Measurements from ENCODE around the gene COL17A1. TPM values are rescaled to one million over a fixed set of nuclear protein-coding genes. Genes with fewer than 3 reads are reported as not detected.

Gene COL17A1
- total RNA-seq, 1 experiment from 2014 or later: 1.2 TPM

GRCh38 chr10:104054430-104054829, 31.2 kb downstream of the COL17A1 start:
- Histone ChIP-seq H3K36me3 (ENCODE audit: low read depth, low read length) (no peaks in the 10 kb centered on the region), H3K4me3 (ENCODE audit: low read length) (no peak overlapping the region), H3K27ac (ENCODE audit: low read length) (peak overlapping the region; percentile 48), H3K9me3 (ENCODE audit: low read length) (no peaks in the 10 kb centered on the region), H3K27me3 (ENCODE audit: low read length) (no peaks in the 10 kb centered on the region), H4K20me1 (ENCODE audit: low read length) (no peaks in the 10 kb centered on the region), H3K4me1 (ENCODE audit: insufficient read depth, low read length) (peaks cover 29% of the 10 kb centered on the region), H3K4me2 (ENCODE audit: low read length) (no peak overlapping the region; the same call in 1 of the 2 replicates), H3K79me2 (ENCODE audit: low read length) (no peaks in the 10 kb centered on the region), H3K9ac (ENCODE audit: low read length) (no peak overlapping the region), H3K9me2 (replicated peaks; ENCODE audit: low read length) (no peaks in the 10 kb centered on the region), H3F3A (ENCODE audit: low read length, unreplicated experiment) (no peaks in the 10 kb centered on the region), H2AFZ (ENCODE audit: low read length) (no peak overlapping the region)
- POLR2A ChIA-PET (ENCODE audit: unreplicated experiment): no interaction called here
- no peak for ATAC-seq
- no peak for TF ChIP-seq EZH2 (IDR thresholded peaks at IDR 0.05; ENCODE audit: low read length, unreplicated experiment)
- no peak for TF ChIP-seq CTCF (conservative IDR thresholded peaks at IDR 0.05; ENCODE audit: low read depth, low read length)
- no peak for TF ChIP-seq EZH2phosphoT487 (IDR thresholded peaks at IDR 0.05; ENCODE audit: borderline replicate concordance, low read length)
- CTCF ChIA-PET: no interaction called here
- BruUV-seq (replicated peaks): no TSS peak
- peak; percentile 58 for DNase-seq
- intact Hi-C loops (cut with micrococcal nuclease): no loop called here

GRCh38 chr10:104053201-104053600, 32.5 kb downstream of the COL17A1 start:
- ChIA-PET CTCF (no interaction called here), POLR2A (ENCODE audit: unreplicated experiment) (no interaction called here)
- H3K27ac ChIP-seq (ENCODE audit: low read length): no peak overlapping the region
- no peaks in the 10 kb centered on the region for H3K9me3 ChIP-seq (ENCODE audit: low read length)
- no peaks in the 10 kb centered on the region for H3K27me3 ChIP-seq (ENCODE audit: low read length)
- H3K79me2 ChIP-seq (ENCODE audit: low read length): no peaks in the 10 kb centered on the region
- intact Hi-C loops (cut with micrococcal nuclease): no loop called here
- no peak overlapping the region for H2AFZ ChIP-seq (ENCODE audit: low read length)
- BruUV-seq (replicated peaks): no TSS peak
- no peak for DNase-seq
- ATAC-seq: no peak
- H4K20me1 ChIP-seq (ENCODE audit: low read length): no peaks in the 10 kb centered on the region
- H3K9me2 ChIP-seq (replicated peaks; ENCODE audit: low read length): no peaks in the 10 kb centered on the region
- H3K4me3 ChIP-seq (ENCODE audit: low read length): no peak overlapping the region
- H3K36me3 ChIP-seq (ENCODE audit: low read depth, low read length): no peaks in the 10 kb centered on the region
- H3K9ac ChIP-seq (ENCODE audit: low read length): no peak overlapping the region
- H3K4me2 ChIP-seq (ENCODE audit: low read length): no peak overlapping the region
- no peak for TF ChIP-seq EZH2phosphoT487 (IDR thresholded peaks at IDR 0.05; ENCODE audit: borderline replicate concordance, low read length)
- no peak for TF ChIP-seq CTCF (conservative IDR thresholded peaks at IDR 0.05; ENCODE audit: low read depth, low read length)
- no peak for TF ChIP-seq EZH2 (IDR thresholded peaks at IDR 0.05; ENCODE audit: low read length, unreplicated experiment)
- no peaks in the 10 kb centered on the region for H3F3A ChIP-seq (ENCODE audit: low read length, unreplicated experiment)
- peaks cover 38% of the 10 kb centered on the region for H3K4me1 ChIP-seq (ENCODE audit: insufficient read depth, low read length)

DNA sequence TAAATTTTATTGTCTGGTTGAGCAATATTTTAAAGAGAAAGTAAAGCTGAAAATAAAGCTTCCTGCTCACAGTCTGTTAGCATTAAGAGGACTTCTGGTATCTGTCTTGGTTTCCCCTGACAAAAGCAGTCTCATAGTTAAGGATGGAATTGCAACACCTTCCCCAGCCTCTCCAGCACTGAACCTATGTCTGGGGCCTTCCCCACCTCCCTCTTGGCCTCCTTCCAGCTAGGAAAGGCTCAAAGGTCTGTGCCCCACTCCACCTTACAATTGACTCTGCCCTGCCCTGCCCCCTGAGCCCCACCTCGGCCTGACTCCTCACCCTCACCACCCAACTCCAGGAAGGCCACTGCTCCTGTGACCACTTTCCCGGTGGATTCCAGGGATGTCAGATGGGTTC, 33.2 kb downstream of the COL17A1 start:
- Histone ChIP-seq H3K4me2 (ENCODE audit: low read length) (no peak overlapping the region), H2AFZ (ENCODE audit: low read length) (no peak overlapping the region), H3K9me3 (ENCODE audit: low read length) (no peaks in the 10 kb centered on the region), H3K9me2 (replicated peaks; ENCODE audit: low read length) (no peaks in the 10 kb centered on the region), H3K4me3 (ENCODE audit: low read length) (no peak overlapping the region), H3K79me2 (ENCODE audit: low read length) (no peaks in the 10 kb centered on the region), H4K20me1 (ENCODE audit: low read length) (no peaks in the 10 kb centered on the region), H3K27ac (ENCODE audit: low read length) (no peak overlapping the region), H3K27me3 (ENCODE audit: low read length) (no peaks in the 10 kb centered on the region), H3K36me3 (ENCODE audit: low read depth, low read length) (no peaks in the 10 kb centered on the region), H3K4me1 (ENCODE audit: insufficient read depth, low read length) (peaks cover 38% of the 10 kb centered on the region), H3F3A (ENCODE audit: low read length, unreplicated experiment) (no peaks in the 10 kb centered on the region), H3K9ac (ENCODE audit: low read length) (no peak overlapping the region)
- DNase-seq (no peak), ATAC-seq (no peak)
- BruUV-seq (replicated peaks): no TSS peak
- ChIA-PET POLR2A (ENCODE audit: unreplicated experiment) (no interaction called here), CTCF (no interaction called here)
- TF ChIP-seq EZH2phosphoT487 (IDR thresholded peaks at IDR 0.05; ENCODE audit: borderline replicate concordance, low read length) (no peak), CTCF (conservative IDR thresholded peaks at IDR 0.05; ENCODE audit: low read depth, low read length) (no peak), EZH2 (IDR thresholded peaks at IDR 0.05; ENCODE audit: low read length, unreplicated experiment) (no peak)
- intact Hi-C loops (cut with micrococcal nuclease): no loop called here
